Endodermal cell (in vitro differentiated cells): ENCODE data around the gene OR2V2. TPM values are rescaled to one million over a fixed set of nuclear protein-coding genes. Genes with fewer than 3 reads are reported as not detected.

Experiments
- DNase-seq: peaks from one replicate; pipeline ENCODE4 v3.0.0-alpha.2; 2017
- H3K27ac ChIP-seq: 2 replicates; pipeline ENCODE4 v1.5.1; 2013; ENCODE audit warnings: mild to moderate bottlenecking, low read depth, low read length, moderate library complexity
- H3K27me3 ChIP-seq: 2 replicates; pipeline ENCODE4 v1.6.1; 2013; ENCODE audit warnings: mild to moderate bottlenecking, low read length, moderate library complexity; ENCODE audit not compliant: insufficient read depth, control insufficient read depth, poor library complexity, severe bottlenecking
- H3K36me3 ChIP-seq: 2 replicates; pipeline ENCODE4 v1.7.0; 2013; ENCODE audit warnings: mild to moderate bottlenecking, low read length, moderate library complexity; ENCODE audit not compliant: control insufficient read depth, insufficient read depth
- H3K4me1 ChIP-seq: one replicate; pipeline ENCODE4 v1.7.0; 2013; ENCODE audit warnings: low read length; ENCODE audit not compliant: control insufficient read depth, insufficient read depth
- H3K4me3 ChIP-seq: 2 replicates; pipeline ENCODE4 v1.5.1; 2013; ENCODE audit warnings: mild to moderate bottlenecking, low read length, moderate library complexity
- H3K9ac ChIP-seq: 2 replicates; pipeline ENCODE4 v1.6.1; 2013; ENCODE audit warnings: mild to moderate bottlenecking, low read length, moderate library complexity; ENCODE audit not compliant: poor library complexity, severe bottlenecking; ENCODE audit errors: extremely low read depth
- H3K9me3 ChIP-seq: 2 replicates; pipeline ENCODE4 v1.6.1; 2013; ENCODE audit warnings: mild to moderate bottlenecking, low read length, moderate library complexity; ENCODE audit not compliant: control insufficient read depth
- H3K27ac Mint-ChIP-seq: 2 replicates; pipeline ENCODE4 v1.8.0; 2020; ENCODE audit warnings: mixed read lengths
- H3K27me3 Mint-ChIP-seq: 2 replicates; pipeline ENCODE4 v1.8.0; 2021; ENCODE audit warnings: mild to moderate bottlenecking, mixed read lengths; ENCODE audit not compliant: insufficient read depth
- H3K36me3 Mint-ChIP-seq: 2 replicates; pipeline ENCODE4 v1.8.0; 2020; ENCODE audit warnings: low read depth, mixed read lengths
- H3K4me1 Mint-ChIP-seq: 2 replicates; pipeline ENCODE4 v1.8.0; 2020; ENCODE audit warnings: mixed read lengths
- H3K4me3 Mint-ChIP-seq: 2 replicates; pipeline ENCODE4 v1.8.0; 2020; ENCODE audit warnings: mild to moderate bottlenecking, moderate library complexity, mixed read lengths
- H3K9me3 Mint-ChIP-seq: 2 replicates; pipeline ENCODE4 v1.8.0; 2020; ENCODE audit warnings: mild to moderate bottlenecking, mixed read lengths
- WGBS, 2 experiments: methylation state at CpG; one replicate each; pipeline versions ENCODE4 v1.1.5 to v1.1.7; 2013; ENCODE audit warnings: missing lambda C conversion rate in 2 of 2, mixed read lengths in 1 of 2; ENCODE audit not compliant: insufficient coverage in 1 of 2, insufficient read length in 1 of 2; 5-methylcytosine and 5-hydroxymethylcytosine counted together
- total RNA-seq, 2 donors: library from RNA; stranded (reverse); fragmentation: NEBNext Ultra II Directional in 1 of 2; extraction: Animal tissue kit (Norgen Biotek cat#: 25700) in 1 of 2; gene quantifications; 2 replicates in 1 of 2; 3 replicates in 1 of 2; pipeline ENCODE4 v1.2.1, GENCODE V29; 2021
- TF ChIP-seq, protein P1 (sequence below): fragments of 200-600 bp; sonication (generic); conservative IDR thresholded peaks from 2 replicates; pipeline ENCODE4 v1.5.0; 2021; ENCODE audit warnings: antibody characterized with exemption, mild to moderate bottlenecking

The OR2V2 gene
- total RNA-seq, 2 donors from 2014 or later = not detected

- no peak for DNase-seq
These were observed 22.9 kb upstream of the OR2V2 start for GRCh38 chr5:181124526-181124925.

GRCh38 chr5:181126841-181127240, 20.5 kb upstream of the OR2V2 start:
- H3K27me3 ChIP-seq = no peaks in the 10 kb centered on the region
- Mint-ChIP-seq H3K9me3 (no peaks in the 10 kb centered on the region), H3K4me3 (no peak overlapping the region), H3K4me1 (no peaks in the 10 kb centered on the region), H3K27ac (no peak overlapping the region), H3K27me3 (peaks cover 53% of the 10 kb centered on the region), H3K36me3 (no peaks in the 10 kb centered on the region)
- DNase-seq = no peak
- no peak overlapping the region for H3K9ac ChIP-seq
- WGBS, 2 experiments = 80 to 86% methylated on average over 13 to 18 of the region's 18 CpGs
- no peak overlapping the region for H3K27ac ChIP-seq
- TF ChIP-seq, protein P1, sequence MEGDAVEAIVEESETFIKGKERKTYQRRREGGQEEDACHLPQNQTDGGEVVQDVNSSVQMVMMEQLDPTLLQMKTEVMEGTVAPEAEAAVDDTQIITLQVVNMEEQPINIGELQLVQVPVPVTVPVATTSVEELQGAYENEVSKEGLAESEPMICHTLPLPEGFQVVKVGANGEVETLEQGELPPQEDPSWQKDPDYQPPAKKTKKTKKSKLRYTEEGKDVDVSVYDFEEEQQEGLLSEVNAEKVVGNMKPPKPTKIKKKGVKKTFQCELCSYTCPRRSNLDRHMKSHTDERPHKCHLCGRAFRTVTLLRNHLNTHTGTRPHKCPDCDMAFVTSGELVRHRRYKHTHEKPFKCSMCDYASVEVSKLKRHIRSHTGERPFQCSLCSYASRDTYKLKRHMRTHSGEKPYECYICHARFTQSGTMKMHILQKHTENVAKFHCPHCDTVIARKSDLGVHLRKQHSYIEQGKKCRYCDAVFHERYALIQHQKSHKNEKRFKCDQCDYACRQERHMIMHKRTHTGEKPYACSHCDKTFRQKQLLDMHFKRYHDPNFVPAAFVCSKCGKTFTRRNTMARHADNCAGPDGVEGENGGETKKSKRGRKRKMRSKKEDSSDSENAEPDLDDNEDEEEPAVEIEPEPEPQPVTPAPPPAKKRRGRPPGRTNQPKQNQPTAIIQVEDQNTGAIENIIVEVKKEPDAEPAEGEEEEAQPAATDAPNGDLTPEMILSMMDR = no peak
- no peak overlapping the region for H3K4me3 ChIP-seq
- no peaks in the 10 kb centered on the region for H3K36me3 ChIP-seq
- H3K9me3 ChIP-seq = peaks cover 8% of the 10 kb centered on the region
- no peaks in the 10 kb centered on the region for H3K4me1 ChIP-seq

More at GRCh38 chr5:181124526-181124925, 22.9 kb upstream of the OR2V2 start:
- 69 to 71% methylated on average over 3 of the region's 3 CpGs for WGBS, 2 experiments
- H3K9me3 Mint-ChIP-seq = no peaks in the 10 kb centered on the region
- no peak overlapping the region for H3K27ac Mint-ChIP-seq
- Histone ChIP-seq H3K4me1 (no peaks in the 10 kb centered on the region), H3K27ac (no peak overlapping the region), H3K27me3 (no peaks in the 10 kb centered on the region), H3K9me3 (peaks cover 8% of the 10 kb centered on the region), H3K9ac (no peak overlapping the region), H3K36me3 (no peaks in the 10 kb centered on the region), H3K4me3 (no peak overlapping the region)
- H3K27me3 Mint-ChIP-seq = peaks cover 52% of the 10 kb centered on the region
- TF ChIP-seq, protein P1 = no peak
- no peak overlapping the region for H3K4me3 Mint-ChIP-seq
- H3K4me1 Mint-ChIP-seq = no peaks in the 10 kb centered on the region
- no peaks in the 10 kb centered on the region for H3K36me3 Mint-ChIP-seq

GRCh38 chr5:181127456-181127855, 19.9 kb upstream of the OR2V2 start:
- 71 to 88% methylated on average over 6 to 10 of the region's 10 CpGs for WGBS, 2 experiments

More at GRCh38 chr5:181127456-181127855, 19.9 kb upstream of the OR2V2 start:
- Mint-ChIP-seq H3K27me3 (peaks cover 53% of the 10 kb centered on the region), H3K36me3 (no peaks in the 10 kb centered on the region), H3K4me3 (no peak overlapping the region), H3K27ac (no peak overlapping the region), H3K4me1 (no peaks in the 10 kb centered on the region), H3K9me3 (no peaks in the 10 kb centered on the region)
- Histone ChIP-seq H3K36me3 (no peaks in the 10 kb centered on the region), H3K27me3 (no peaks in the 10 kb centered on the region), H3K9me3 (peaks cover 13% of the 10 kb centered on the region), H3K9ac (no peak overlapping the region), H3K4me3 (no peak overlapping the region), H3K4me1 (no peaks in the 10 kb centered on the region), H3K27ac (no peak overlapping the region)
- TF ChIP-seq, protein P1 = no peak
- DNase-seq = no peak
